GM21526 (cell line): Measurements from ENCODE around the gene KCNAB1.

Experiments
- ATAC-seq: cut with Tn5 transposase; IDR thresholded peaks from one replicate; pipeline ENCODE4 v1.9.1; 2021; ENCODE audit warnings: moderate library complexity; ENCODE audit not compliant: unreplicated experiment, low FRiP score

KCNAB1 gene

DNA sequence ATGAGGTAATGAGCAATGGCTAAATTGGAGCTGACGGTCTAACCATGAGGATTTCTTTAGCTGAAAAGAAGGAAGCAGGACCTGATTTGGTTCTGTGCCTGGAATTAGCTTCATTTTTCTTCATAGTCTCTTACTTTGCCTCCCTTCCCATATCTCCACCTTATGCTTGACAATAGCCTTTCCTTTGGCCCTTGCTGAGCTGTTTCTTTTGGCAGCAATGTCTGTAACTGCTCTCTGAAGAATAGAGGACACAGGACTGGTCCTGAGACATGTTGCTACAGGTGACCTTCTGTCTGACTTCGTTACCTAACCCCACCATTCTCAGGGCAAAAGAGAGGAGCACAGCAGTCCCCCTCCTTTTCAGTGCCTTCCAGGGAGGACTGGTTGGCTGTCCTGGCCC, 312.2 kb downstream of the KCNAB1 start:
- ATAC-seq: no peak

DNA sequence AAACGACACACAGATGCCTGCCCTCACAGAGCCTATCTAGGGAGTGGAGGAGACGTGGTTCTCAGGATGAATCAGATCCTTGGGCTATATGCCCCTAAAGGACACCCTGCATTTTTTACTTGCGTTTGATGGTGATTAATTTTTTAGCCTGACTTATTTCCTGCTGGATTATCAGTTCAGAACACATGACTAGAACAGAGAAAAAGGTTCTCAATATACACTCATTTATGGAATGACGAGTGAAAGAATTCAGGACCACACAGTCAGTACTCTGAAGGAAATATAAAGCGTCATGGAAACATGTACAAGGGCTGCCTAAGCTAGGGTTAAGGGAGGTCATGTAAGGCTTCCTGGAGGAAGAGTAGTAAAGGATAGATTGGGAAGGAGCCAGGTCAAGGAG, 312.8 kb downstream of the KCNAB1 start:
- ATAC-seq: no peak

- no peak for ATAC-seq
These were observed 313.5 kb downstream of the KCNAB1 start for GRCh38 chr3:156433910-156434309.

DNA sequence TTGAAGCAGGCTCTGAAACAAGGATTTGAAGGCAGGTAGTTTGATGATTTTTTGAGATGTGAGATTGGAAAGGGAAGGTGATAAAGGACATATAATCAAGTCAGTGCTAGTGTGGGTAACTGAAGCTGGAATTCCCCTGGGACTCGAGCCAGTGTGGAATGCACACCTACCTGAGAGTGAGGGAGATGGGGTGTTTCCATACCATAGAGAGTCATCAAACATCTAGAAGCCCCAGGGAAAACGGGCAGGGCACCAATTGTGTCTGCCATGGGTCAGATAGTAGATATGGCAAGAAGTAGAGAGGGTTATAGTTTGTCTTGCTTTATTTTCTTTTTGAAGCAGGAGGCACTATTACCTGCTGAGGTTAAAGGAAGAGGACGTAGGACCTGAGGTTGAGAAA, 314.5 kb downstream of the KCNAB1 start:
- ATAC-seq: no peak

GRCh38 chr3:156443079-156443478, 322.7 kb downstream of the KCNAB1 start:
- ATAC-seq: no peak

DNA sequence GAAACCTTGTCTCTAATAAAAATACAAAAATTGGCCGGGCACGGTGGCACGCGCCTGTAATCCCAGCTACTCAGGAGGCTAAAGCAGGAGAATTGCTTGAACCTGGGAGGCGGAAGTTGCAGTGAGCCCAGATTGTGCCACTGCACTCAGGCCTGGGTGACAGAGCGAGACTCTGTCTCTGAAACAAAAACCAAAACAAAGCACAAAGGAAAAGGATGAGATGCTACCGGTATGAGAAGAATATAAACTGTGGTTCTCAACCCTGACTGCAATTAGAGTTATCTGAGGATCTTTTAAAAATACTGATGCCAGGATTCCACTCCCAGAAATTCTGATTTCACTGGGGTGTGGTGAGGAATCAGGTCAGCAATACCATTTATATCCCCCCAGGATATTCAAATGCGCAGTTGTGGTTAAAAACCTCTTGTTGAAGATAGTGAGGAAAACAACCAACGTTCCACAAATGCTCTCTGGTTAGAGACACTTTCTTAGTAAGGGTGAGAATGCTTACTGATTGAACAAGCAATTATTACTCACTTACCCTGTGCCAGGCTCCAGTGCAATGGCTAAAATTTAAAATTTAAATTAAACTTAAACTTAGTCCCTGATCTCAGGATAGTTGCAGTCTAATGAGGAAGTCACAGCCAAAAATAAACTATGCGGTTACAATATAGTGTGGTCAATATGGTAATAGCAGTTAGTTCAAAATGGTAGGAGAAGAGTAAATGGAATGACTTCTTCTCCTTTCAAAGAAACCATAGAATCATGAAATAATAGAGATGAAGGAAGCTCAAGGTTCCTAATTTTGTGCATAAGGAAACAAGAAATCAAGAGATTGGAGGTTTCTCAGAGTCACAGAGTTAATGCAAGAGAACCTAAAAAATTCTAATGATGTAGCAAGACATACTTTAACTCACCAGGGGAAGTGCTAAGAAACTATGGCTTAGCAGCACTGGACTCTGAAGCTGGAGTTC, 325.0 kb downstream of the KCNAB1 start:
- ATAC-seq: no peak

- no peak for ATAC-seq
These were observed 327.9 kb downstream of the KCNAB1 start for GRCh38 chr3:156448300-156448699.

- no peak for ATAC-seq
These were observed 329.6 kb downstream of the KCNAB1 start for GRCh38 chr3:156449710-156450574.

- ATAC-seq: peak; percentile 46
These were observed 335.5 kb downstream of the KCNAB1 start for GRCh38 chr3:156455839-156456238.

DNA sequence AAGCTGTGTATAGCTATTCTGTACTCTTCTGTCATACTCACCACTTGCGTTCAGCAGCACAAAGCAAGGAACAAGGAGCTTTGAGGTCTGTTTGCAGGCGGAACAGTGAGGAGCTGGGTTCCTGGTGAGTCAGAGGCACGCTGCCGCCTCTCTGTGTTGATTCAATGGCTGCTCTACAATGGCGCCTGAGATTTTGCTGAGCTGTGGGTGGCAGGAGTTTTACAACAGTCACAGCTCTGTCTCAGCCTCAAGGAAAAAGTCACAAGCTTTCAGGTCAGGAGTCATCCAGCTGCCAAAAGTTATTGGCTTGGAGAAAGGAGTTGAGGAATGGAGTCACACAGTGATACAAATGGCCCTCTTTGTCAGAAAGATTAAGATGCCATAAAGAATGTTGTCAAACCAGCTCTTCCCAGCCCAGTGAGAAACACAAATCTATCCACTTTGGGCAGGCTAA, 336.4 kb downstream of the KCNAB1 start:
- no peak for ATAC-seq

DNA sequence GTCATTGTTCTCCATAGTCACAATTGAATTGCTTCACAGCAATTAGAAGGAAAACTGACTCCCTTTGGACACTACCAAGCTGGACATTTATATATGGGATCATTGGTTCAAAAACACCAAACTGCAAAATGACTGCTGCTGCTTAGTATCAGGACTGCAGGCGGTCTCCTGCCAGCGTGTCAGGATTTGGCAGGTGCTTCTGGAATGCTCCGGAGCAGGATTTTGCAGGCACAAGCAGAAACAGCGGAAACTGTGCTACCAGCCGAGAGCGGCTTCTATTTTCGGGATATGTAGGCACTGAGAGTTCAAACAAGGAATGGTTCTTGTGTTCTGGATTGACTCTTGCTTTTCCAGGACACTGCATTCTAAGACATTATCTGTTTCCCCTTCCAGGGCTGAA, 339.1 kb downstream of the KCNAB1 start:
- no peak for ATAC-seq

- ATAC-seq: peak; percentile 76
These were observed 339.8 kb downstream of the KCNAB1 start for GRCh38 chr3:156460206-156460611.

- ATAC-seq: no peak
These were observed 341.5 kb downstream of the KCNAB1 start for GRCh38 chr3:156461889-156462288.

DNA sequence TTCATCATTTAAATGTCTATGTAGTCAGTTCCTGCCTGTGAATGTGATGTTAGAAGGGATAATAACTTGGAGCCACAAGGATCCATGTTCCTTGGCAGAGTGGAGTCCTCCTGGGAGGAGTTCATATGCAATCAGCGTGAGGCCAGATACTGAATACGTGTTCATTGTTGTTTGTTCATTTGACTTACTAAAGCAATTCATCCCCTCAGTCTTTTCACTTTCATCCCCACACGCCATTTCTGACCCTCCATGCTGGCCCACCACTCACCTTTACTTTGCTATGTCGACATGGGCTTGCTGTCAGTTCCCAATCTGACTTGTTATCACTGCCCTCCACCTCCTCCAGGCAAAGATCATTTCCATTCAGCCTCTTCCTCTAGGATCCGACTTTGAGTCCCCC, 342.7 kb downstream of the KCNAB1 start:
- no peak for ATAC-seq

DNA sequence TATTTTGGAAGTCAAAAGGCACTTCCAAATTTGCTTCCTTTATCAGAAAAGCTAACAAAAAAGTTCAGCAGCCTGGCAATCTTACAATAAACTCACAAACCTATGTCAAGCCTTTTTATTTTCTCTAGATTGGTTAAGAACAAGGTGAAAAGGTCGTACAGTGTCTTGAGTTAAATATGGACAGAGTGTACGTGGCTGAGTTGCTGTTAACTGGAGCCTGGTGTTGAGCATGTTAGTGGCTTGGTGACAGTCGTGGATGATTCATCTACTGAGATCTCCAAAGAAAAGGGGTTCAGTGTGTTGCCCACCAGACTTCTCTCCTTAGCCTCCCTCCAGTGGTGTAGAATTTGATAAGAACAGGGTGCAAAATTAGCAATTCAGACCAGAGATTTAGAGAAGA, 344.8 kb downstream of the KCNAB1 start:
- ATAC-seq: no peak

DNA sequence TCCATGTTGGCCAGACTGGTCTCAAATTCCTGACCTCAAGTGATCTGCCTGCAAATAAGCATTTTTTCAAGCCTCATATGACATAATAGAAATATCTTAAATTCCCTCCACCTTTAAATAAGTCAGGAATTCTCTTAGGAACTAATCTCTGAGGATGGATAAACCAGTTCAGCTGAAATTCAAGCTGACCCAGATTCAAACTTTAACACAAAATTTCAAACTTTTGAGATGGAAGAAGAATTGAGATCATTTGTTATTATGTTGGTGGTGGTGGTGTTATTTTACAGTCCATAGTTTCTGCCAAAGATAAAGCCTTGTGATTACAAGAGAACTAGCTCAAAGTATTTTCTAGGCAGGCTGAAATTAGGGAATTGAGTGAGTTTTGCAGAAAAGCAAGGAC, 349.1 kb downstream of the KCNAB1 start:
- ATAC-seq: no peak

- ATAC-seq: no peak
These were observed 351.1 kb downstream of the KCNAB1 start for GRCh38 chr3:156471431-156471830.

DNA sequence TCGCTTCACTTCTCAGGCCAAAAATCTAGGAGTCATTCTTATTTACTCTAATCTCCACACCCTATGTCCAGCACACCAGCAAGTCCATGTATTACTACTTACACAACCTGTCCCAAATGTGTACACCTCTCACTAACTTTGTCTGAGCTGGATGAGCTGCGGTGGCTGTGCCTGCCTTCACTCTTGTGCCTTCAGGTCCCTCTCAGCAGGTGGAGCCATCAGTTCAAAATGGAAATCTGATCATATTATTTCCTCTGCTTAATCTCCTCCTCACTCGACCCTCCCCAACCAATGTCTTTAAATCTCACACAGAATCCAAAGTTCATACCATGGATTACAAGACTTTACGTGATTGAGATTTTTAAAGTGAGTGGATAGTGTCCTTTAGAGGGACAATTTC, 351.8 kb downstream of the KCNAB1 start:
- ATAC-seq: no peak

GRCh38 chr3:156472684-156473083, 352.3 kb downstream of the KCNAB1 start:
- ATAC-seq: no peak

DNA sequence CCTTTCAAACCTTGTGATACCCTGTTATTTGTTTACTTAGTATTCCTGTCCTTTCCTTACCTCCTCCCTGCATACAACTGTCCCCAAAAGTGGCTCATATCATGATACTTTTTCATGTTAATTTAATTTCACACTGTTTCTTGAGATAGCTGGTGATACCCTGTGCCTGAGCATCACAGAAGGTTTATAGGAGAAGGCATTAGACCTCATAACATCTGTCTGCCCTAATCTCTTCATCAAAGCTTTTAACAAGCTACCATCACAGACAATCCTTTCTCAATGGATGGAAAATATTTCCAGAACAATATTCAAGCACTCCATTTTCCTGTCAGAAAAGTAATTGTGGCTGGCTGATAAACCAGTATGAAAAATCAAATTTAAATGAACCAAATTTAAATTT, 353.0 kb downstream of the KCNAB1 start:
- ATAC-seq: no peak
